ENCODE data around the gene CUTC.

Gene CUTC

DNA sequence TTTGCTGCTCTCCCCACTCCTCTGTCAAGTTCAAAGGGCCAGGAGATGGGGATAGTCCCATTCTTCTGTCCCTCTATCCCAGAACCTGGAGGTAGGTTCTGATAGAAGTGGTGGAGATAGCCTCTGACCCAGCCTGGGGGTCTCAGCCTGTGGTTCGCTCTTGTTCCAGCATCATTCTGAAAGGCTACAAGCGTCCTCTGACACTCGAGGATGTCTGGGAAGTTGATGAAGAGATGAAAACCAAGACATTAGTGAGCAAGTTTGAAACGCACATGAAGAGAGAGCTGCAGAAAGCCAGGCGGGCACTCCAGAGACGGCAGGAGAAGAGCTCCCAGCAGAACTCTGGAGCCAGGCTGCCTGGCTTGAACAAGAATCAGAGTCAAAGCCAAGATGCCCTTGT lies 64.9 kb downstream of the CUTC start:
- ChIA-PET POLR2A (no interaction called here), CTCF (interaction anchor here (1.3 kb wide), 2 partner anchors 9 to 11 kb away, joined by 3 read pairs; no protein-coding TSS in a partner anchor)
- no peak for DNase-seq (ENCODE audit: extremely low spot score)
- no peak for TF ChIP-seq CTCF (IDR thresholded peaks at IDR 0.05; ENCODE audit: control extremely low read depth, extremely low read depth, low read depth, missing control alignments)

DNA sequence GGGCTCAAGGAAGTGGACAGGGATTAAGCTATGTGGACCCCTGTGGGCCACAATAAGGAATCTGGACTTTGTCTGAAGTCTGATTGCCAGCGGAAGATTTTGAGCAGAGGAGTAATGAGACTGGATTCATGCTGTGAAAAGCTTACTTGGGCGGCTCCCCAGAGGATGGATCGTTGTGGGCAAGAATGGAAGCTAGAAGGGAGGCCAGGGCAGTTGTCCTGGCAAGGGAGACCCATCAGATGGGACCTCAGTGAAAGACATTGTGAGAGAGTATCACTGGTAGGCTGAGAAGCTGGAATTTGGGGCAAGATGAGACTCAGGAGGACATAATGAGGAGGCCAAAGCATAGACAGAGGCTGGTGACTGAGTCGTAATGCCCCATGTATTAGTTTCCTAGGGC lies 66.0 kb downstream of the CUTC start:
- TF ChIP-seq CTCF (IDR thresholded peaks at IDR 0.05; ENCODE audit: control extremely low read depth, extremely low read depth, low read depth, missing control alignments): no peak
- CTCF ChIA-PET: interaction anchor here (1.0 to 2.0 kb wide), 5 partner anchors 10 to 48 kb away, joined by 3 to 5 read pairs (median 3); no protein-coding TSS in a partner anchor
- POLR2A ChIA-PET: no interaction called here
- no peak for DNase-seq (ENCODE audit: extremely low spot score)

GRCh38 chr10:99798920-99799319 lies 66.9 kb downstream of the CUTC start:
- CTCF ChIA-PET: interaction anchor here (1.5 to 2.0 kb wide), 2 partner anchors 34 to 47 kb away, joined by 3 to 5 read pairs; no protein-coding TSS in a partner anchor
- POLR2A ChIA-PET: no interaction called here
- no peak for TF ChIP-seq CTCF (IDR thresholded peaks at IDR 0.05; ENCODE audit: control extremely low read depth, extremely low read depth, low read depth, missing control alignments)
- DNase-seq (ENCODE audit: extremely low spot score): no peak

- no peak for DNase-seq (ENCODE audit: extremely low spot score)
- CTCF ChIA-PET: interaction anchor here (1.5 to 1.6 kb wide), 2 partner anchors 11 to 33 kb away, joined by 3 to 4 read pairs; no protein-coding TSS in a partner anchor
- POLR2A ChIA-PET: no interaction called here
- TF ChIP-seq CTCF (IDR thresholded peaks at IDR 0.05; ENCODE audit: control extremely low read depth, extremely low read depth, low read depth, missing control alignments): peak; percentile 4
These were observed 67.6 kb downstream of the CUTC start for GRCh38 chr10:99799613-99800012.

DNA sequence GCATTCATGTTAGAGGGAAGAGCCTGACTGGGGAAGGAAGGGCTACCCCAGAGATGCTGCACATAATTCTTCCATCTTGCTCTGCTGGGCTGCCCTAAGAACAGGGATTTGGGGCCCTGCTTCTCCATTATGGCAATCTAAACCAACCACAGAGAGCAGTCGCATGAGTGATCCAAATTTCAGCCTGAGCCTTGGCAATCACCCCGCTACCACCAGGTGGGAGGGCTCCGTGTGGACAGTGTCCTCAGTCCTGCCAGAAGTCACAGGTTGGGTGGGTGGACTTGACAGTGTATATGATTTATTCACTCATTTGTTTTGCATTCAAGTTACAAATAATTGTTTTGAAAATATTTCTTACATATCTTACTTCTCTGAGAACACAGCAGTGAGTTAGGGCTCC lies 72.4 kb downstream of the CUTC start:
- CTCF ChIA-PET: interaction anchor here (1.5 kb wide), 1 partner anchor 8 kb away, joined by 5 read pairs; no protein-coding TSS in a partner anchor
- POLR2A ChIA-PET: no interaction called here
- TF ChIP-seq CTCF (IDR thresholded peaks at IDR 0.05; ENCODE audit: control extremely low read depth, extremely low read depth, low read depth, missing control alignments): no peak
- no peak for DNase-seq (ENCODE audit: extremely low spot score)

DNA sequence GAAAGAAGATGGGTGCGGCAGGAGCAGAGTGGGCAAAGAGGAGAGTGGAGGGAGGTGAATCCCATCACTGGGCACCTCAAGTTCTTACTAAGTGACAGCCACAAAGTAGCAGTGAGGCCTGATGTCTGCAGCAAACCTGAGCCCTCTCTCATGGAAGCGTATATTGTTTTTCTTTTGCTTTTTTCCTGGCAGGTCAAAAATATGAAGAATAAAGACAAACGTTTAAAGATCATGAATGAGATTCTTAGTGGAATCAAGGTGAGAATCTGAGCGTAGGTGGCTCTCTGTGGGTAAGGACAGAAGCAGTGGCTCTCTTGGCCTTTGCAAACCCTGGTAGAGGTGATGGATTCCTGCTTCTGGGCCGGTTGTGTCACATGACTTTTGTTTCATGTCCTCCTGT lies 73.2 kb downstream of the CUTC start:
- POLR2A ChIA-PET: no interaction called here
- DNase-seq (ENCODE audit: extremely low spot score): no peak
- no peak for TF ChIP-seq CTCF (IDR thresholded peaks at IDR 0.05; ENCODE audit: control extremely low read depth, extremely low read depth, low read depth, missing control alignments)
- CTCF ChIA-PET: no interaction called here
